Neural cell (in vitro differentiated cells): ENCODE data around the gene DNAAF5. TPM values are rescaled to one million over a fixed set of nuclear protein-coding genes. Genes with fewer than 3 reads are reported as not detected.

Experiments
- H2AFZ ChIP-seq: fragments of 200-600, 300-800 bp; sonication (generic), shearing (Covaris generic); 2 replicates; pipeline ENCODE4 v1.6.0; 2014; ENCODE audit warnings: low read depth, mild to moderate bottlenecking, antibody characterized with exemption, low read length, moderate library complexity
- H3F3A ChIP-seq: fragments of 200-600 bp; shearing (Covaris generic); 2 replicates; pipeline ENCODE4 v1.6.1; 2016; ENCODE audit warnings: mild to moderate bottlenecking, moderate library complexity, mixed read lengths, antibody characterized with exemption, low read length; ENCODE audit not compliant: insufficient read depth, poor library complexity, severe bottlenecking
- H3K27ac ChIP-seq: fragments of 200-600, 300-800 bp; sonication (generic), shearing (Covaris generic); 2 replicates; pipeline ENCODE4 v1.5.1; 2014; ENCODE audit warnings: mild to moderate bottlenecking, low read length, moderate library complexity
- H3K27me3 ChIP-seq: fragments of 300-800, 200-600 bp; sonication (generic), shearing (Covaris generic); 2 replicates; pipeline ENCODE4 v1.6.0; 2014; ENCODE audit warnings: mild to moderate bottlenecking, low read depth, low read length, moderate library complexity; ENCODE audit not compliant: insufficient read depth
- H3K36me3 ChIP-seq: fragments of 300-800, 200-600 bp; sonication (generic), shearing (Covaris generic); 2 replicates; pipeline ENCODE4 v1.5.1; 2014; ENCODE audit warnings: mild to moderate bottlenecking, antibody characterized with exemption, low read length, moderate library complexity; ENCODE audit not compliant: insufficient read depth
- H3K4me2 ChIP-seq: fragments of 300-800, 200-600 bp; sonication (generic), shearing (Covaris generic); 2 replicates; pipeline ENCODE4 v1.6.0; 2014; ENCODE audit warnings: mild to moderate bottlenecking, low read length
- H3K4me3 ChIP-seq: fragments of 300-800, 200-600 bp; sonication (generic), shearing (Covaris generic); 2 replicates; pipeline ENCODE4 v1.5.1; 2014; ENCODE audit warnings: mild to moderate bottlenecking, low read length, moderate library complexity
- H3K79me2 ChIP-seq: fragments of 200-600 bp; shearing (Covaris generic); replicated peaks from 2 replicates; pipeline ENCODE4 v1.6.0; 2014; ENCODE audit warnings: mild to moderate bottlenecking, low read length, moderate library complexity; ENCODE audit not compliant: insufficient read depth
- H3K9ac ChIP-seq: fragments of 300-800, 200-600 bp; sonication (generic), shearing (Covaris generic); 2 replicates; pipeline ENCODE4 v1.6.1; 2016; ENCODE audit warnings: mild to moderate bottlenecking, low read length, mixed read lengths
- H3K9me2 ChIP-seq: fragments of 200-600 bp; shearing (Covaris generic); 2 replicates; pipeline ENCODE4 v1.6.1; 2016; ENCODE audit warnings: mild to moderate bottlenecking, low read length, mixed read lengths; ENCODE audit not compliant: insufficient read depth
- H3K9me3 ChIP-seq: fragments of 200-600, 300-800 bp; sonication (generic), shearing (Covaris generic); 2 replicates; pipeline ENCODE4 v1.6.1; 2016; ENCODE audit warnings: mild to moderate bottlenecking, mixed run types, low read length, moderate library complexity, mixed read lengths
- H4K20me1 ChIP-seq: fragments of 200-600 bp; shearing (Covaris generic); 2 replicates; pipeline ENCODE4 v1.6.1; 2016; ENCODE audit warnings: mild to moderate bottlenecking, mixed run types; ENCODE audit not compliant: insufficient read depth
- EP300 ChIP-seq: fragments of 450-650 bp; conservative IDR thresholded peaks from 2 replicates; pipeline ENCODE4 v1.6.1; 2014; ENCODE audit warnings: antibody characterized with exemption, mild to moderate bottlenecking, moderate library complexity; ENCODE audit not compliant: poor library complexity, severe bottlenecking
- EZH2 ChIP-seq: fragments of 200-600, 300-800 bp; shearing (Covaris generic), sonication (generic); IDR thresholded peaks from 2 replicates; pipeline ENCODE4 v1.6.1; 2014; ENCODE audit warnings: antibody characterized with exemption, low read length, borderline replicate concordance, mild to moderate bottlenecking; ENCODE audit not compliant: insufficient read depth, poor library complexity, severe bottlenecking
- MXI1 ChIP-seq: fragments of 450-650 bp; conservative IDR thresholded peaks from 2 replicates; pipeline ENCODE4 v1.6.1; 2014; ENCODE audit warnings: antibody characterized with exemption, mild to moderate bottlenecking; ENCODE audit not compliant: poor library complexity, severe bottlenecking
- POLR2AphosphoS5 ChIP-seq: IDR thresholded peaks from 2 replicates; pipeline ENCODE4 v1.6.1; 2012
- RAD21 ChIP-seq: fragments of 450-650 bp; conservative IDR thresholded peaks from 2 replicates; pipeline ENCODE4 v1.6.1; 2014; ENCODE audit warnings: antibody characterized with exemption, mild to moderate bottlenecking, moderate library complexity
- SMC3 ChIP-seq: fragments of 450-650 bp; conservative IDR thresholded peaks from 2 replicates; pipeline ENCODE4 v1.6.1; 2014; ENCODE audit warnings: antibody characterized with exemption, mild to moderate bottlenecking, moderate library complexity; ENCODE audit not compliant: poor library complexity
- TAF1 ChIP-seq: IDR thresholded peaks from 2 replicates; pipeline ENCODE4 v1.6.1; 2012; ENCODE audit warnings: low read depth
- polyA plus RNA-seq: library from polyadenylated mRNA; depleted of rRNA; stranded (reverse); fragments of >200 nt; gene quantifications from 2 replicates; pipeline ENCODE4 v1.2.3, GENCODE V29; 2014
- TF ChIP-seq, protein P1 (sequence below): fragments of 450-650 bp; IDR thresholded peaks from 2 replicates; pipeline ENCODE4 v1.5.1; 2014; ENCODE audit warnings: antibody characterized with exemption, mild to moderate bottlenecking, moderate library complexity; ENCODE audit not compliant: poor library complexity, severe bottlenecking
- TF ChIP-seq, protein P2 (sequence below): IDR thresholded peaks from 2 replicates; pipeline ENCODE4 v1.6.1; 2012; ENCODE audit warnings: borderline replicate concordance

Gene DNAAF5
- polyA plus RNA-seq, 1 donor from 2014 or later = 5.3 TPM

DNA sequence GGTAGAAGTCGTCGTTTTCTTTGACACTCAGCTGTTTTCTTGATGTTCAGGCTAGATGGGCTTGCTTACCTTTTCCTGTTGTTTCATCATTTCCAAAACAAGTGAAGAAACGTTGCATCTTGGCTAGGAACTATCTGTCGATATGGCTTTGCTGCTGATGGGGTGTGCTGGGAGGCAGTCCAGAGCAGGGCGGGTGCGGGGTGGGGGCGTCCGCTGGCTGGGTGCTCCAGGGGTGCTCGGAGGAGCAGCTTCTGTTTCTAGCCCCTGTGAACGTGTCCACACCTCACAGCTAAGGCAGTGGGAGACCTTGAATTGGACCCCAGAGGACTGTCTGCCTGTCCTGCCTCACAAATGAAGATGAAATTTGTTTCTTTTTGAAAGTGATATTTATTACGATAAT lies 98.2 kb downstream of the DNAAF5 start:
- no peak overlapping the region for H3K27ac ChIP-seq
- H3K9me3 ChIP-seq = no peaks in the 10 kb centered on the region
- peaks cover 71% of the 10 kb centered on the region for H3K79me2 ChIP-seq
- H3K27me3 ChIP-seq = no peaks in the 10 kb centered on the region
- H3K9me2 ChIP-seq = no peaks in the 10 kb centered on the region
- no peak overlapping the region for H3K4me3 ChIP-seq
- H4K20me1 ChIP-seq = no peaks in the 10 kb centered on the region
- TF ChIP-seq RAD21 (no peak), SMC3 (no peak), EZH2 (no peak), EP300 (no peak), TAF1 (no peak), POLR2AphosphoS5 (no peak), MXI1 (no peak)
- TF ChIP-seq, protein P1, sequence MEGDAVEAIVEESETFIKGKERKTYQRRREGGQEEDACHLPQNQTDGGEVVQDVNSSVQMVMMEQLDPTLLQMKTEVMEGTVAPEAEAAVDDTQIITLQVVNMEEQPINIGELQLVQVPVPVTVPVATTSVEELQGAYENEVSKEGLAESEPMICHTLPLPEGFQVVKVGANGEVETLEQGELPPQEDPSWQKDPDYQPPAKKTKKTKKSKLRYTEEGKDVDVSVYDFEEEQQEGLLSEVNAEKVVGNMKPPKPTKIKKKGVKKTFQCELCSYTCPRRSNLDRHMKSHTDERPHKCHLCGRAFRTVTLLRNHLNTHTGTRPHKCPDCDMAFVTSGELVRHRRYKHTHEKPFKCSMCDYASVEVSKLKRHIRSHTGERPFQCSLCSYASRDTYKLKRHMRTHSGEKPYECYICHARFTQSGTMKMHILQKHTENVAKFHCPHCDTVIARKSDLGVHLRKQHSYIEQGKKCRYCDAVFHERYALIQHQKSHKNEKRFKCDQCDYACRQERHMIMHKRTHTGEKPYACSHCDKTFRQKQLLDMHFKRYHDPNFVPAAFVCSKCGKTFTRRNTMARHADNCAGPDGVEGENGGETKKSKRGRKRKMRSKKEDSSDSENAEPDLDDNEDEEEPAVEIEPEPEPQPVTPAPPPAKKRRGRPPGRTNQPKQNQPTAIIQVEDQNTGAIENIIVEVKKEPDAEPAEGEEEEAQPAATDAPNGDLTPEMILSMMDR = no peak
- TF ChIP-seq, protein P2, sequence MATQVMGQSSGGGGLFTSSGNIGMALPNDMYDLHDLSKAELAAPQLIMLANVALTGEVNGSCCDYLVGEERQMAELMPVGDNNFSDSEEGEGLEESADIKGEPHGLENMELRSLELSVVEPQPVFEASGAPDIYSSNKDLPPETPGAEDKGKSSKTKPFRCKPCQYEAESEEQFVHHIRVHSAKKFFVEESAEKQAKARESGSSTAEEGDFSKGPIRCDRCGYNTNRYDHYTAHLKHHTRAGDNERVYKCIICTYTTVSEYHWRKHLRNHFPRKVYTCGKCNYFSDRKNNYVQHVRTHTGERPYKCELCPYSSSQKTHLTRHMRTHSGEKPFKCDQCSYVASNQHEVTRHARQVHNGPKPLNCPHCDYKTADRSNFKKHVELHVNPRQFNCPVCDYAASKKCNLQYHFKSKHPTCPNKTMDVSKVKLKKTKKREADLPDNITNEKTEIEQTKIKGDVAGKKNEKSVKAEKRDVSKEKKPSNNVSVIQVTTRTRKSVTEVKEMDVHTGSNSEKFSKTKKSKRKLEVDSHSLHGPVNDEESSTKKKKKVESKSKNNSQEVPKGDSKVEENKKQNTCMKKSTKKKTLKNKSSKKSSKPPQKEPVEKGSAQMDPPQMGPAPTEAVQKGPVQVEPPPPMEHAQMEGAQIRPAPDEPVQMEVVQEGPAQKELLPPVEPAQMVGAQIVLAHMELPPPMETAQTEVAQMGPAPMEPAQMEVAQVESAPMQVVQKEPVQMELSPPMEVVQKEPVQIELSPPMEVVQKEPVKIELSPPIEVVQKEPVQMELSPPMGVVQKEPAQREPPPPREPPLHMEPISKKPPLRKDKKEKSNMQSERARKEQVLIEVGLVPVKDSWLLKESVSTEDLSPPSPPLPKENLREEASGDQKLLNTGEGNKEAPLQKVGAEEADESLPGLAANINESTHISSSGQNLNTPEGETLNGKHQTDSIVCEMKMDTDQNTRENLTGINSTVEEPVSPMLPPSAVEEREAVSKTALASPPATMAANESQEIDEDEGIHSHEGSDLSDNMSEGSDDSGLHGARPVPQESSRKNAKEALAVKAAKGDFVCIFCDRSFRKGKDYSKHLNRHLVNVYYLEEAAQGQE = no peak
- H2AFZ ChIP-seq = no peak overlapping the region
- H3K36me3 ChIP-seq = no peaks in the 10 kb centered on the region
- H3K9ac ChIP-seq = no peak overlapping the region
- H3K4me2 ChIP-seq = no peak overlapping the region
- no peaks in the 10 kb centered on the region for H3F3A ChIP-seq

DNA sequence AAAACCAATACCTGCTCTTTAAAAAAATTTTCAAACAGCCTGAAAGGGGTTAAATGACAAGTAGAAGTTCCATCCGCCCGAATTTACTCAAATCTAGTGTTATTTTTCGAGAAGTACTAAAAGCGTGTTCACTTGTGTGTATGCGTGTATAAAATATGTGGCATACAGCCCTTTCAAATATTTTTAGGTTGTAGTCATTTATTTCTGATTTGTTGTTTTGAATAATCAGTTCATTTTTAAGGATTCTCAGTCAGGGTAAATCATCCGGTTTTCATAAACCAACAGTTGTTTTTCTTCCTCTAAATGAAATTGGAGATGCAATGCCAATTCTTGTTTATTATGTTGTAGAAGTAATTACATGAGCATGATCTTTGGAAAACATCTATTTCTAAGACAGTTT lies 98.9 kb downstream of the DNAAF5 start:
- Histone ChIP-seq H3K9me2 (no peaks in the 10 kb centered on the region), H3K4me2 (no peak overlapping the region), H2AFZ (no peak overlapping the region), H3K27ac (no peak overlapping the region), H3K27me3 (no peaks in the 10 kb centered on the region), H4K20me1 (no peaks in the 10 kb centered on the region), H3F3A (no peaks in the 10 kb centered on the region), H3K36me3 (no peaks in the 10 kb centered on the region), H3K79me2 (peaks cover 68% of the 10 kb centered on the region), H3K4me3 (no peak overlapping the region), H3K9ac (no peak overlapping the region), H3K9me3 (no peaks in the 10 kb centered on the region)
- no peak for TF ChIP-seq EP300
- TF ChIP-seq RAD21 = no peak
- no peak for TF ChIP-seq MXI1
- no peak for TF ChIP-seq EZH2
- TF ChIP-seq, protein P1 = no peak
- no peak for TF ChIP-seq POLR2AphosphoS5
- TF ChIP-seq, protein P2 = no peak
- TF ChIP-seq TAF1 = no peak
- TF ChIP-seq SMC3 = no peak
